ENCODE results near the gene FAM124A. TPM values are rescaled to one million over a fixed set of nuclear protein-coding genes. Genes with fewer than 3 reads are reported as not detected.

The FAM124A gene, protein sequence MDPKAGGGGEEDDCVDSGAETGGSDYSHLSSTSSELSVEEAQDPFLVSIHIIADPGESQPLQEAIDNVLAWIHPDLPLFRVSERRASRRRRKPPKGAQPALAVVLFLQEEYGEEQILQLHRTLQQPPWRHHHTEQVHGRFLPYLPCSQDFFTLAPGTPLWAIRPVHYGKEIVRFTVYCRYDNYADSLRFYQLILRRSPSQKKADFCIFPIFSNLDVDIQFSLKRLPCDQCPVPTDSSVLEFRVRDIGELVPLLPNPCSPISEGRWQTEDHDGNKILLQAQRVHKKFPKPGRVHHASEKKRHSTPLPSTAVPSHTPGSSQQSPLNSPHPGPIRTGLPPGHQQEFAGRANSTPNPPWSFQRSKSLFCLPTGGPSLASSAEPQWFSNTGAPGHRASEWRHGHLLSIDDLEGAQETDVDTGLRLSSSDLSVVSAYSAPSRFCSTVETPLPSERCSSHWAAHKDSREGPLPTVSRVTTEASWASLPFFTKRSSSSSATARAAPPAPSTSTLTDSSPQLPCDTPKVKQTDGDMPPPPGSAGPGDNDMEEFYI
- 0.24 and 1.2 TPM in 2 replicates for total RNA-seq

DNA sequence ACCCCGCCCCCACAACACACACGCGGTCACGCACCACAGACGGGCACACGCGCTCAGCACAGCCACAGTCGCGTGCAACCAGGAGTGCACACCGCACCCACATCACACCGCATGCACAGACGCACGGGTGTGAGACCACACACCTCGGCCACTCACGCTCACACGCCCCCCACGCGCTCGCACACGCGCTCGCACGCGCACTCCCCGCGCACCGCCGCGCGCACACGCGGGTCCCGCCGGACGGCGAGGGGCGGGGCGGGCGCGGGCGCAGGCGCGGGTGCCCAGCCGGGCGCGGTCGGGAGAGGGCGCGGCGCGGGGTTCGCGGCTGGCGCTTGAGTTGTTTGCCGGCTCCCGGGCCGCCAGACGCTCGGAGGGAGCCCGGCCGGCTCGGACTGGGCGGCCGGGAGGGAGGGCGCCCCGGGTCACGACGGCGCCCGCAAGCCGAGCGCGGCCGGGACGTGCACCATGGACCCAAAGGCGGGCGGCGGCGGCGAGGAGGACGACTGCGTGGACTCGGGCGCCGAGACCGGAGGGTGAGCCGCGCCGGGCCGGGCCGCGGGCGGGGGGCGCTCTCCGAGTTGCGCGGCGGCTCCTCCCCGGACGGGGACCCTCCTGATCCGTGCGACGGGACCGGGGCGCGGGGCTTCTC lies at the start of gene FAM124A:
TSS of gene FAM124A (plus strand) at position 362 of the 649 bp plus-strand sequence. CDS start at position 466, 104 bp downstream.

Other genes with a start within 250 kb of the FAM124A start
- gene C13orf42, start 111.1 kb upstream of the FAM124A start, total RNA-seq: not detected in 2 replicates
- under 0.01 TPM in 1 of 2 replicates, not detected in the other for gene SERPINE3, start 117.3 kb downstream of the FAM124A start, total RNA-seq
- 22.5 and 27.8 TPM in 2 replicates for gene INTS6, start 230.6 kb downstream of the FAM124A start, total RNA-seq

Measured in epithelial cell of alveolus of lung (primary cell).